SK-N-MC (cell line): Measurements from ENCODE around the gene ANKLE2.
"Not testable (repeated sequence)": the region's sequence is repeated elsewhere in the genome, so short reads cannot be mapped to it uniquely, and the experiment has no call there.

Experiments used
- DNase-seq: peaks from one replicate; pipeline ENCODE4 v3.0.0-alpha.2; 2011; ENCODE audit warnings: low read depth, low spot score
- H3K27ac ChIP-seq: fragments of 200-600 bp; sonication (generic); 2 replicates; pipeline ENCODE4 v1.5.1; 2016; ENCODE audit warnings: mixed run types
- H3K36me3 ChIP-seq: fragments of 200-600 bp; sonication (generic); 2 replicates; pipeline ENCODE4 v1.6.1; 2017; ENCODE audit warnings: antibody characterized with exemption, low read length, mixed read lengths; ENCODE audit not compliant: insufficient read depth
- H3K4me3 ChIP-seq: fragments of 200-600 bp; sonication (generic); 2 replicates; pipeline ENCODE4 v1.5.1; 2016
- H3K9ac ChIP-seq: fragments of 200-600 bp; sonication (generic); 2 replicates; pipeline ENCODE4 v1.8.0; 2017; ENCODE audit warnings: mixed run types, mixed read lengths; ENCODE audit not compliant: insufficient read length
- H3K9me3 ChIP-seq: fragments of 200-600 bp; sonication (generic); 2 replicates; pipeline ENCODE4 v1.6.1; 2017; ENCODE audit warnings: low read depth, mild to moderate bottlenecking, antibody characterized with exemption, low read length, moderate library complexity, mixed read lengths
- EZH2 ChIP-seq: fragments of 200-600 bp; sonication (generic); IDR thresholded peaks from one replicate; pipeline ENCODE4 v1.6.1; 2017; ENCODE audit warnings: antibody characterized with exemption
- FOXP2 ChIP-seq: optimal IDR thresholded peaks from 2 replicates; pipeline ENCODE3; 2011; ENCODE audit warnings: mild to moderate bottlenecking, moderate library complexity; ENCODE audit not compliant: insufficient read depth; ENCODE audit errors: extremely low read length, control extremely low read depth
- POLR2AphosphoS5 ChIP-seq: IDR thresholded peaks from 2 replicates; pipeline ENCODE4 v1.6.1; 2012; ENCODE audit warnings: mild to moderate bottlenecking, low read depth, low read length, borderline replicate concordance

ANKLE2 gene

DNA sequence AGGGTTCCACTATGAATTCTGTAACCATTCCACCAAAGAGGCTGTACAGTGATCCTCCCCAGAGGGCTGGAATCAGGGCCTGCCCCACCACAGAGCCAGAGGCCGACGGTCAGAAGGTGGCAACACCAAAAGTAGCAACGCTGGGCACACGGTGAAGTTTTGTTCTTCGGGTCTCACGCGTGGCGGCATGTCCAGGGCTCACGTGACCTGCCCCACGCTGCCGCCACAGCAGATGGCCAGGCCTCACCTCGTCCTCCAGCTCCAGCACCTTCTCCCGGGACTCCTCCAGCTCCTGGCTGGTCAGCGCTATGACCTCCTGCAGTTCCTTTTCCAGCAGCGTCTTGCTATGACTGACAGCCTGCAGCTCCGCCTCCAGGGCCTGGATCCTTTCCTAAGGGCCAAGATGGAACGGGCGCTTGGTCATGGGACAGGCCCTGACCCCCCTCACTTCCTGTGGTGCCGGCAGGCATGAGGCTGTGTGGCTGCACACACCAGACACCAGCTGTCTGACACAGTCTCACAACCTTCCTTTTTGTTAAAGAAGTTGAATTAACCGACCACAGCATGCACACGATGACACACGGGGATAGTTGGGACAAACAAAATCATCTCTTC, 22.4 kb upstream of the ANKLE2 start:
- no peak overlapping the region for H3K27ac ChIP-seq
- DNase-seq: no peak

GRCh38 chr12:132781938-132782337, 20.3 kb upstream of the ANKLE2 start:
- no peak for DNase-seq
- no peak overlapping the region for H3K9ac ChIP-seq
- no peak for TF ChIP-seq POLR2AphosphoS5
- no peaks in the 10 kb centered on the region for H3K9me3 ChIP-seq
- peaks cover 53% of the 10 kb centered on the region; the same call in 1 of the 2 replicates for H3K36me3 ChIP-seq
- no peak overlapping the region for H3K27ac ChIP-seq
- H3K4me3 ChIP-seq: no peak overlapping the region

More for the DNA sequence above, 22.4 kb upstream of the ANKLE2 start:
- Histone ChIP-seq H3K9ac (no peak overlapping the region), H3K9me3 (no peaks in the 10 kb centered on the region), H3K4me3 (no peak overlapping the region), H3K36me3 (peaks cover 52% of the 10 kb centered on the region; the same call in 1 of the 2 replicates)
- no peak for TF ChIP-seq EZH2
- no peak for TF ChIP-seq FOXP2
- TF ChIP-seq POLR2AphosphoS5: no peak

GRCh38 chr12:132779781-132780353, 18.2 kb upstream of the ANKLE2 start:
- TF ChIP-seq EZH2 (no peak), FOXP2 (no peak), POLR2AphosphoS5 (no peak)
- no peak for DNase-seq
- peaks cover 57% of the 10 kb centered on the region; the same call in 1 of the 2 replicates for H3K36me3 ChIP-seq

DNA sequence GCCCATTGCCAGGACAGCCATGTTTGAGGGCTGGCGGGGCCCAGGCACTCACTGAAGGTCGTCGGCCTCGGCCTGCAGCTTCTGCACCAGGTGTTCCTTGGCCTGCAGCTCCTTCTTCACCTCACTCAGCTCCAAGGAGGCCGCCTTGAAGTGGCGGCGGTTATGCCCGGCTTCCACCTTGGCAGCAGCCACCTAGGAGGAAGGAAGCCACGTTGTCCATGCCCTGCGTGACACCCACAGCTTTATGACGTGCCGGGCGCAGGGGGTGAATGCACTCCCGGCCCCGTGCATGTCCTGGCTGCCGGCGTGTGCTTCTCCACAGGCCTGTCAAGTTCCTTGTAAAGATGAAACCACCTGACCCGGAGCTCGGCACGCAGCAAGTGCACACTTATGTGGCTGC, 16.0 kb upstream of the ANKLE2 start:
- TF ChIP-seq FOXP2: no peak
- TF ChIP-seq EZH2: no peak
- no peak for TF ChIP-seq POLR2AphosphoS5
- Histone ChIP-seq H3K9me3 (no peaks in the 10 kb centered on the region), H3K9ac (no peak overlapping the region), H3K36me3 (peaks cover 57% of the 10 kb centered on the region; the same call in 1 of the 2 replicates), H3K4me3 (no peak overlapping the region), H3K27ac (no peak overlapping the region)
- no peak for DNase-seq

More at GRCh38 chr12:132779781-132780353, 18.2 kb upstream of the ANKLE2 start:
- Histone ChIP-seq H3K4me3 (no peak overlapping the region), H3K9ac (no peak overlapping the region), H3K27ac (no peak overlapping the region), H3K9me3 (no peaks in the 10 kb centered on the region)

DNA sequence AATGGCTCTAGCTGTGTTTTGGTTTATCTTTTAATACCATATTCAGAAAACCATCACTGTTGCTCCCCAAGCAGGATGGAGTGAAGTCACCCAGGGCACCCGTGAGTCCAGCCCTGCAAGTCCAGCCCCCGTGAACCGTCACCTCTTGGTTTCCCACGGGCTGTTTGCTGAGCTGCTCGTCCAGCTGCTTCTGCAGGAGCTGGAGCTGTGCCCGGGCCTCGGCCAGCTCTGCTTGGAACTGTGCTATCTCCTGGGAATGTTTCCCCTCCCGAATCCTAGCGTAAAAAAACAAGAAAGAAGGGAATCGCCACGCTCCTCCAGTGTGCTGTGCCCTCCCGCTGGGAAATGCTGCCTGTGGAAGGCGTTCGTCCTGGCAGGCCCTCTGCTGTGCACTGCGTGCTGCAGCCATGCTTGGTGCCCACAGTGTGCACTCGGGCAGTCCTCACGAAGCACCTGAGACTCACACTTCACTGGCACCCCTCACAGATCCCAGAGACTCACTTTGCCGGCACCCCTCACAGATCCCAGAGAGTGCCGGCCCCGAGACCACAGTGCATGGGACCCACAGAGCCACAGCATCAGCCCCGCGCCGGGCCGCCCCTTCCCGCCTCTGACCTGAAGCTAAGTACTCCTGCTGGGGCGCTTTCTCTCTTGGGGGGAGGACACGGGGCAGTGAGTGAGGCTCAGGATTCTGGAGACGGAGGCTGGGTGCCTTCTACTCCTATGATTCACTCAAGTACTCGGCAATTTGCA, 15.4 kb upstream of the ANKLE2 start:
- H3K36me3 ChIP-seq: peaks cover 57% of the 10 kb centered on the region; the same call in 1 of the 2 replicates
- no peaks in the 10 kb centered on the region for H3K9me3 ChIP-seq
- no peak overlapping the region for H3K27ac ChIP-seq
- no peak overlapping the region for H3K9ac ChIP-seq
- H3K4me3 ChIP-seq: no peak overlapping the region
- no peak for TF ChIP-seq EZH2
- TF ChIP-seq FOXP2: no peak
- no peak for TF ChIP-seq POLR2AphosphoS5
- no peak for DNase-seq

- not testable (repeated sequence) for H3K4me3 ChIP-seq, DNase-seq, H3K9me3 ChIP-seq, H3K27ac ChIP-seq, H3K9ac ChIP-seq
- peaks cover 52% of the 10 kb centered on the region; the same call in 1 of the 2 replicates for H3K36me3 ChIP-seq
These were observed 14.6 kb upstream of the ANKLE2 start for GRCh38 chr12:132776230-132776625.

DNA sequence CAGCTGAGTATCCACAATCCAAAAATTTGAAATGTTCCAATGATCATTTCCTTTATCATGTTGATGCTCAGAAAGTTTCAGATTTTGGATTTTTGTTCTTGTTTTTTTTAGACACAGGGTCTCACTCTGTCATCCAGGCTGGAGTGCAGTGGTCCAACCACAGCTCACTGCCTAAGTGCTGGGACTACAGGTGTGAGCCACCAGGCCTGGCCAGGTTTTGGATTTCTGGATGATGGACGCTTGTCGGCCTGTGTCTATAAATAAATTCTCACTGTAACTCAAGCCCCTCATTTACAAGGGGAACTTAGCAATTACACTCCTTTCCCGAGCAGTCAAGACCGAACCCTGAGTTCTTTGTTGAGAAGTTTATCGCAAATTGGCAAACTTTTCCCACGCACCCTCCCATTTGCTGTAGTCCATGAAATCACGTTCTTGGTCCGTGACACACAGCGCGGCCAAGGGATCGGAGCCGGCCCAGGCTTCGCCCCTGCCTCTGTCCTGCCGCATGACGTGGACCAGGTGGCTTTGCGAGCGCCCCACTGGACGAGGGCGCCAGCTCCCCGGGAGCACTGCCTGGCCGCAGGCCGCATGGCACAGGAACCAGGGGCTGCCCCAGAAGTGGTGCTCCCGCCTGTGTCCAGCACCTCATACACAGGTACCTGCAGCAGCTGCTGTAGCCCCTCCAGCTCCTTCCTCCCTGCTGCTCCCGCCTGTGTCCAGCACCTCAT, 14.0 kb upstream of the ANKLE2 start:
- Histone ChIP-seq H3K27ac (no peak overlapping the region), H3K9ac (no peak overlapping the region), H3K9me3 (no peaks in the 10 kb centered on the region), H3K4me3 (no peak overlapping the region), H3K36me3 (peaks cover 47% of the 10 kb centered on the region; the same call in 1 of the 2 replicates)
- DNase-seq: no peak
- no peak for TF ChIP-seq POLR2AphosphoS5
- no peak for TF ChIP-seq EZH2
- TF ChIP-seq FOXP2: no peak

DNA sequence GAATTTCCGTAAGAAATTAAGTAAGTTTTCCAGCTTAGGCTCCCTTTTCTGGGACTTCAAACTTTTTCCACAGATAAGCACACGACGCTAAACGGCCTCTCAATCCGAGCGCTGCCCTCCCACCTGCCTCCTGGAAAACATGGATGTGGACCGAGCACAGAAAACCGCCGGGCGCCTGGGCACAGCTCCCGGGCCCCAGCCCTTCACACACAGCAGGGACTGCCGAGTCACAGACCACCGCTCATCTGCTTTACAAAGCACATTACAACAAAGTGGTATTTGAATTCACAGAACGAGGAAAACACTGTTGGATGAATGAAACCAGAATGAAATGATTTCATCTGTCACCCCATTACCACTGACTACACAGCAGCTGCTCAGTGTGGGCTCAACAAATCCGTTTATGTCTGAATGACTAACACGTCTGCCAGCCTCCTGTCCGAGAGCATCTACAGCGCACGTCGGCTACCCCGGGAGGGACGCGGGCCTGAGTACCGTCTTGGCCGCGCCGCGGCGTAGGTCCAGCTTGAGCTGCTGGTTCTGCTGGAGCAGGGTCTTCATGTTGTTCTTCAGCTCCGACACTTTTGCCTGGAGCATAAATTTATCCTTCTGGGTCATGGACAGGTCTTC, 13.1 kb upstream of the ANKLE2 start:
- Histone ChIP-seq H3K36me3 (peaks cover 38% of the 10 kb centered on the region; the same call in 1 of the 2 replicates), H3K27ac (no peak overlapping the region; the same call in 1 of the 2 replicates), H3K9ac (no peak overlapping the region), H3K4me3 (no peak overlapping the region), H3K9me3 (no peaks in the 10 kb centered on the region)
- TF ChIP-seq POLR2AphosphoS5 (no peak), EZH2 (no peak), FOXP2 (no peak)
- no peak for DNase-seq
